GM18505 (cell line): Measurements from ENCODE around the gene NR2F2.

Experiments used
- ATAC-seq: cut with Tn5 transposase; IDR thresholded peaks from one replicate; pipeline ENCODE4 v1.9.1; 2021; ENCODE audit not compliant: unreplicated experiment
- POLR2A ChIP-seq: IDR thresholded peaks from 4 replicates; pipeline ENCODE4 v1.6.1; 2011; ENCODE audit warnings: borderline replicate concordance; ENCODE audit not compliant: insufficient read depth, insufficient read length; ENCODE audit errors: extremely low read depth

Gene NR2F2

DNA sequence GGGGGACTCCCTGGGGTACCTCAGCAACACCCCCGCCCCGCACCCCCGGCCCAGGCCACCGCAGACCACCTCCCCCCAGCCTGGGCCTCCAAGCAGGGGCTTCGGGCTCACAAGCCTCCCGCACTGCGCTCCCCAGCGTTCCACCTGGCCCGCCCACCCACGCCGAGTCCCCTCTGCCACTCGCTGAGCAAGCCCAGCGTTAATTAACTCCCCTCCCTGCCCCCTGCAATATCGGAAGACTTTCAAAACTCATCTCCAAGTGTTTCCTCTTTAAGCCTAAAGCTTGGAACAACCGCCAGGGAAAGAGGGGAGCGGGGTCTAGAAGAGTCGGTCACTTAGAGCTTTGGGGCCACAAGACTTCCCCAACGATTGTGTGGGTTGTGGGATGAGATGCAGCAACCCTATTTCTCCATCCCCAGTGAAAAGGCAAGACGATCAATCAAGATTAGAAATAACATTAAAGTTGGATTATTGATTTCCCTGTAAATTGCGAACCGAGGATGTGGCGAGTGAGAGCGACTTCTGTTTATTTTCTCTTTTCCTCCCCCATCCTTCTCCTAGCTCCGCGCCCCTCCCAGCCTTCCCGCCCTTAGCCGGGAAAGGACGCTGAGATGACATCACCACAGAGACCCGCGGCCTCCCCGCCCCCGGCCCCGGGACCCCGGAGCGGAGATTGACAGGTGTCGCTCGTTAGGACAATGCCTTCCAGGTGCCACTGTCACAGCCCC is 30.2 kb downstream of the NR2F2 start:
- ATAC-seq, result no peak
- no peak for TF ChIP-seq POLR2A

DNA sequence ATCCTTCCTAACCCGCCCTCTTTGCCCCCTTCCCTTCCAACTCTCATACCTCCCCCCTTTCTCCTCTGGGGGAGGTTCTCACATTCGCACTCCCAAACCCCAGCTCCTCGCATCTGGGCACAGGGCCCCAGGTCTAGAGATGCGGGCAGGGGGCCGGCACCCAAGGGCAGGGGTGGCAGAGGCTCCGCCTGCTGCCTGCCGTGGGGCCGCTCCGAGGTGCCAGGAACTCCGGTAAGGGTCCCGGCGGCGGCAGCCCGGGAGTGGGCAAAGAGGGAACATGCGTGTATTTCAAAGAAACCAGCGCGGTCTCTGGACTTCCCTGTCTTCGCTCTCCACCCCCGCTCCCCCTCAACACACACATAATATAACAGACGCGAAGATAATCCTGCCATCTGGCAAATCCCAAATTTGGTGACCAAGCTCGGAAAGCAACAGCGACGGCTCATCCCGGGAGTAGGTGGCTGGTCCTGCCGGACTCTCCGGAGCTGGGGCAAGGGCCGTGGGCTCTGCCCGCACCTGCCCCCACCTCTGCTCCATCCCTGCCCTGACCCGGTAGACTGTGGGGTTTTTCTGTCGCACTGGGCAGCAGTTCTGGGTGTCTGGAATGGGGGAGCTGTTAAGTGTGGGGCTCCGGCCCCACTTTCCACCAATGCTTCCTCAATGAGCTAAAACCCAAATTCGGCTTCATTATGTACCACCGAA is 31.0 kb downstream of the NR2F2 start:
- no peak for TF ChIP-seq POLR2A
- ATAC-seq, result no peak

DNA sequence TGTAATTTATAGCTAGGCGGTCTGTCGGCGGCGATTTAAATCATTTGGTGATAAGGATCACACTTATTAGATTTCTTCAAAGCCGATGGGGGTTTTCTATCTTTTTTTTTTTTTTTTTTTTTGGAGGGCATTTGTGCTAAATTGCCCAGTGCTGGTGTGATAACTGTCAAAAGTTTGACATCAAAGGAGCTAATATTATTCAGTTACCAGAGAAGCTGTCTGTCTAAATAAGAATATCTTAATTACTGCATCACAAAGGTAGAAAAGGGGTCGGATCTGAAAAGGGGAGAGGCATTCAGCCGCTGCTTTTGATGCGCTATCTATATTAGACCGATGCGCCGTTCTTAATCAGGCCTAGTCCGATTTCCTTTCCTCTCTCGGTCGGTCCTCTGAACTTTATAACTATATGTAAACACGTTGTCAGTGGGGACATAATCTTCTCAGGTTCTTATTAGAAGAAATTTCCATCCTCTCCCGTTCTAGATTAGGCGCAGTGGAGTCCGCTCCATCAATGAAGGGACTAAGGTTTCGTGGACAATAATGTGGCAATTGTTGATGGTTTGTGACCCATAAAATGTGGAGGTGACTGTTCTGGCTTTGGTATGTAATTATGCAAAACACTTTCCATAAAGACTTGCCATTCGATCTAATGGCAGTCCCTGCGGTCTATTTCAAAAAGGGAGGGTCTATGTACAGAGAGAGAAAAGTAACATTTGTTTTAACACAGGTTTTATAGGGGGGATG is 31.7 kb downstream of the NR2F2 start:
- no peak for TF ChIP-seq POLR2A
- no peak for ATAC-seq

DNA sequence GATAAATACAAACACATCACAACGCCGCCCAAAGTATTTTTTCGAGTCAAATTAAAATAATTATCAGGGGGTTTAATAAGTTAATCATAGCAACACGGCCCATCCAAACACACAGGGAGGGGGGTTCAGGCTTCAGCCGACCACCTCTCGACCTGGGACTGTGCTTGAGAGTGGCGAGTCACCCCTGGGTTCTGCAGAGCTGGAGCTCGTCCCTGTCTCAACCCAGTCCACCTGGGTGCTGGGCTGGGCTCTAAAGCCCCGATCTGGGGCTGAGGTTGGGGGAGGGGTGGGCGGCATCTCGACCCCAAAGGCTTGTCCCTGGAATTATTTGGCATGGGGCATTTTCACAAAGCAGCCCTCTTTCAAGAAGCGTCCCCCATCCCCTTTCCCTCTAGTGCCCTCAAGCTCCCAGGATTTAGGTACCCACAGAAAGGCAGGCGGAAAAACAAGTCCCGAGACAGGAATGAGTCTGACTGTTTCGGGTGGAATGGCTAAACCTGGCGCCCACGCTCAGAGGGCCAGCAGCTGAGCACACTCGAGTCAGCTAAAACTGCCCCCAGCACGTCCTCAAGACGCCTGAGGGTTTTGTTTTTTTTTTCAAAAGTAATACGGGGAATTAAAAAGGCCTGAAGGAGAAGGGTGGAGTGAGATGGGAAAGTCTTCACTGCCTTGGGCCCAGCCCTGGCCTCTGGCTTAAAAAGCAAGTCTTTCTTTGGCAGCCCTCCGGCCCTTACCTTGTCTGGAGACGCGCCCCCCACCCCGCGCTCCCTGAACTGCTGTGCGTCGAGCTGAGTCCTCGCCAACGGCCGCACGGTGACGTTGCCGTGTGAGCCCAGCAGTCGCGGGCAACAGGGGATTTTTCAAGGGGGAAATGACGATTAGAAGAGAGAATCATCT is 32.5 kb downstream of the NR2F2 start:
- TF ChIP-seq POLR2A, result no peak
- ATAC-seq, result no peak

DNA sequence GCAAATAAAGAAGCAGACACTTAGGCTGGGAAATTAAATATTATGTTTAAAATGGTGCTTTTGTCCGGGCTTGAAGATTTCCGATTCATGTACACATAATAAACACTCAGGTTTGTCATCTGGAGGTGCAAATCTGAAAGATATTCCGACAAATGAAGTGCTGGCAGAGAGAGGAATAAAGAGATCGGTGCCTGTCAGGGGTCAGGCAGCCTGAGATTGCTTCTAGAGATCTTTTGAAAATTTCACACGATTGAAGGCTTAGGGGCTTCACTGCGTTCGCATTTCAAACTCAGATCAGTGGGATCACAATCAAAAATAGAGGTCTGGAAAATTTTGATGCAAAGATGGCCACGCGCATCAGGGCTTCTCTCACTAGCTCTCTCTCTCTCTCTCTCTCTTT is 33.2 kb downstream of the NR2F2 start:
- no peak for ATAC-seq
- TF ChIP-seq POLR2A, result no peak

- ATAC-seq, result no peak
- no peak for TF ChIP-seq POLR2A
These were observed 35.5 kb downstream of the NR2F2 start for GRCh38 chr15:96365781-96366525.

GRCh38 chr15:96366526-96366877 is 36.0 kb downstream of the NR2F2 start:
- TF ChIP-seq POLR2A, result no peak
- no peak for ATAC-seq

GRCh38 chr15:96367311-96368200 is 37.1 kb downstream of the NR2F2 start:
- TF ChIP-seq POLR2A, result no peak
- no peak for ATAC-seq

- no peak for TF ChIP-seq POLR2A
- ATAC-seq, result no peak
These were observed 38.9 kb downstream of the NR2F2 start for GRCh38 chr15:96369351-96369750.

GRCh38 chr15:96369825-96370621 is 39.5 kb downstream of the NR2F2 start:
- TF ChIP-seq POLR2A, result no peak
- no peak for ATAC-seq

- TF ChIP-seq POLR2A, result no peak
- ATAC-seq, result no peak
These were observed 42.1 kb downstream of the NR2F2 start for GRCh38 chr15:96372554-96372953.
